Activated CD8-positive, alpha-beta T cell treated with anti-CD3 and anti-CD28 coated beads for 36 hours (primary cell): ENCODE results near the gene RMDN3. TPM values are rescaled to one million over a fixed set of nuclear protein-coding genes. Genes with fewer than 3 reads are reported as not detected.

Experiments used
- ATAC-seq: fragments of 200-7000 bp; cut with Tn5 transposase; one replicate; pipeline ENCODE4 v1.10.0; 2021; ENCODE audit warnings: mild to moderate bottlenecking, moderate library complexity
- CTCF ChIA-PET: fragments of 350-600 bp; sonication (Branson Sonifier 250); formaldehyde crosslinking; loops from one replicate; lab custom pipeline; 2021; ENCODE audit warnings: antibody characterized with exemption; lab: Charles Lee
- POLR2A ChIA-PET: fragments of 350-600 bp; sonication (Branson Sonifier 250); formaldehyde crosslinking; loops from one replicate; lab custom pipeline; 2021; ENCODE audit warnings: antibody characterized with exemption; lab: Charles Lee
- DNase-seq: peaks from one replicate; pipeline ENCODE4 v3.0.0-alpha.2; 2020
- H3K27ac Mint-ChIP-seq: one replicate; pipeline ENCODE4 v1.8.0; 2021; ENCODE audit warnings: mild to moderate bottlenecking, mixed read lengths
- H3K27me3 Mint-ChIP-seq: one replicate; pipeline ENCODE4 v1.8.0; 2021; ENCODE audit warnings: mixed read lengths
- H3K36me3 Mint-ChIP-seq: one replicate; pipeline ENCODE4 v1.8.0; 2021; ENCODE audit warnings: low read depth, mixed read lengths
- H3K4me1 Mint-ChIP-seq: one replicate; pipeline ENCODE4 v1.8.0; 2021; ENCODE audit warnings: low read depth, mixed read lengths
- H3K4me3 Mint-ChIP-seq: one replicate; pipeline ENCODE4 v1.8.0; 2021; ENCODE audit warnings: mild to moderate bottlenecking, moderate library complexity, mixed read lengths
- H3K9me3 Mint-ChIP-seq: one replicate; pipeline ENCODE4 v1.8.0; 2021; ENCODE audit warnings: mixed read lengths
- CTCF ChIP-seq: fragments of 200-600 bp; IDR thresholded peaks from one replicate; pipeline ENCODE4 v1.8.0; 2022; ENCODE audit warnings: antibody characterized with exemption, mild to moderate bottlenecking
- intact Hi-C: fragments of 100-400 bp; cut with micrococcal nuclease; formaldehyde crosslinking; loops from one replicate; pipeline ENCODE4 v1.10.0; 2022
- total RNA-seq, 2 experiments: library from RNA; stranded (reverse); gene quantifications; one replicate each; pipeline ENCODE4 v1.2.3, GENCODE V29; 2021

Gene RMDN3
- total RNA-seq, 2 experiments from 2014 or later: 20.8 to 21.6 TPM

GRCh38 chr15:40785164-40785563 is 30.1 kb upstream of the RMDN3 start:
- CTCF ChIA-PET: interaction anchor here (0.6 to 3.7 kb wide), 12 partner anchors 9 to 488 kb away, joined by 3 to 15 read pairs (median 3); partner anchors contain the start of gene GCHFR
- Mint-ChIP-seq H3K27ac (no peak overlapping the region), H3K36me3 (peaks cover 2% of the 10 kb centered on the region), H3K4me1 (peaks cover 30% of the 10 kb centered on the region), H3K9me3 (no peaks in the 10 kb centered on the region), H3K27me3 (no peaks in the 10 kb centered on the region), H3K4me3 (no peak overlapping the region)
- ATAC-seq (no peak), DNase-seq (no peak)
- intact Hi-C loops: no loop called here
- TF ChIP-seq CTCF: no peak
- POLR2A ChIA-PET: interaction anchor here (1.0 kb wide), 1 partner anchor 90 kb away, joined by 3 read pairs; the partner anchor contains the start of gene RAD51

- ATAC-seq (peak; percentile 90), DNase-seq (peak; percentile 87)
- H3K27me3 Mint-ChIP-seq: no peaks in the 10 kb centered on the region
- peak; percentile 77 for TF ChIP-seq CTCF
- no peaks in the 10 kb centered on the region for H3K9me3 Mint-ChIP-seq
- POLR2A ChIA-PET: interaction anchor here (0.5 to 1.9 kb wide), 7 partner anchors 12 to 308 kb away, joined by 3 to 14 read pairs (median 4); partner anchors contain the start of genes C15orf62 and RAD51
- H3K4me3 Mint-ChIP-seq: no peak overlapping the region
- peaks cover 17% of the 10 kb centered on the region for H3K4me1 Mint-ChIP-seq
- CTCF ChIA-PET: interaction anchor here (0.8 to 3.0 kb wide), 40 partner anchors 9 to 193 kb away, joined by 3 to 32 read pairs (median 4); partner anchors contain the start of genes C15orf62, GCHFR, RAD51 and SPINT1
- intact Hi-C loops: loop anchor here (2.0 kb wide), 1 partner anchor 104 kb away; no protein-coding TSS in a partner anchor
- H3K36me3 Mint-ChIP-seq: peaks cover 8% of the 10 kb centered on the region
- no peak overlapping the region for H3K27ac Mint-ChIP-seq
Observed at GRCh38 chr15:40782609-40783227, 27.7 kb upstream of the RMDN3 start.

- no peak for TF ChIP-seq CTCF
- CTCF ChIA-PET: interaction anchor here (0.7 to 2.0 kb wide), 4 partner anchors 9 to 31 kb away, joined by 3 to 8 read pairs (median 4); no protein-coding TSS in a partner anchor
- Mint-ChIP-seq H3K4me1 (peaks cover 9% of the 10 kb centered on the region), H3K36me3 (peaks cover 13% of the 10 kb centered on the region), H3K9me3 (no peaks in the 10 kb centered on the region), H3K27me3 (no peaks in the 10 kb centered on the region), H3K27ac (peak overlapping the region; percentile 52), H3K4me3 (no peak overlapping the region)
- POLR2A ChIA-PET: interaction anchor here (1.0 to 1.3 kb wide), 3 partner anchors 12 to 82 kb away, joined by 3 to 5 read pairs (median 4); partner anchors contain the start of genes GCHFR and RAD51
- peak; percentile 99 for ATAC-seq
- intact Hi-C loops: no loop called here
- DNase-seq: peak; percentile 83
Observed at GRCh38 chr15:40776537-40777141, 21.6 kb upstream of the RMDN3 start.

- peaks cover 9% of the 10 kb centered on the region for H3K4me1 Mint-ChIP-seq
- intact Hi-C loops: no loop called here
- H3K4me3 Mint-ChIP-seq: no peak overlapping the region
- TF ChIP-seq CTCF: no peak
- ATAC-seq (no peak), DNase-seq (no peak)
- peaks cover 13% of the 10 kb centered on the region for H3K36me3 Mint-ChIP-seq
- H3K27me3 Mint-ChIP-seq: no peaks in the 10 kb centered on the region
- H3K27ac Mint-ChIP-seq: no peak overlapping the region
- ChIA-PET POLR2A (interaction anchor here (1.0 to 1.3 kb wide), 3 partner anchors 12 to 81 kb away, joined by 3 to 5 read pairs (median 4); partner anchors contain the start of genes GCHFR and RAD51), CTCF (interaction anchor here (0.7 to 2.0 kb wide), 5 partner anchors 10 to 31 kb away, joined by 3 to 8 read pairs (median 3); no protein-coding TSS in a partner anchor)
- H3K9me3 Mint-ChIP-seq: no peaks in the 10 kb centered on the region
Observed at GRCh38 chr15:40775740-40776536, 20.9 kb upstream of the RMDN3 start.
